ENCODE results near the gene SPOCK1. TPM values are rescaled to one million over a fixed set of nuclear protein-coding genes. Genes with fewer than 3 reads are reported as not detected.

SPOCK1 gene
- polyA plus RNA-seq, 2 of the 4 experiments (the other 2 are of a cell fraction), result 28.9 to 40.8 TPM

DNA sequence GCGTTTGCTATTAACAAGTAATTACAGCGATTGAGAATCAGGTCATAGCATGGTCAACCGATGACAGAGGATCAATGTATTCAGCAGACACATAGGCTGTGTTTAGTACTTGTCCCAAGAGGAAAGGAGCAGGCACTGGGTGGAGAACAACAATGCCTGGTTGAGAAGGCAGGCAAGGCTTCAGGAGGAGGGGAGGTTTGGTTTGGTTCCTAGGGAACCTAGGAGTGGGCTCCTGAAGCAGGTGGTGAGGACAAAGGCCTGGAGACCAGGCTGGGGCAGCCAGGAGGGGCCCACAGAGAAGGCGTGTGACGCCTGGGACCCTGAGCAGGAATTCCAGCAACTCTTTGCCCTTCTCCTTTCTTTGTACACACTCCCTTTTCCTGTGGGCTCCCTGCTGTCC lies 195.6 kb downstream of the SPOCK1 start:
- ChIA-PET POLR2A (no interaction called here), CTCF (interaction anchor here (1.0 kb wide), 1 partner anchor 17 kb away, joined by 3 read pairs; no protein-coding TSS in a partner anchor)
- H3K4me1 ChIP-seq, result peaks cover 17% of the 10 kb centered on the region; the same call in 2 of the 3 replicates
- FAIRE-seq (no peak), DNase-seq (ENCODE audit: low read depth in 1 of 2, low spot score in 1 of 2) (no peak), ATAC-seq (no peak)
- no peak overlapping the region for H3K27ac ChIP-seq
- no peak overlapping the region for H3K4me2 ChIP-seq
- TF ChIP-seq ZC3H11A (IDR thresholded peaks at IDR 0.05) (no peak), BHLHE40 (IDR thresholded peaks at IDR 0.05; ENCODE audit: low read depth, low read length) (no peak), ZSCAN20 (CRISPR knock-in tag; IDR thresholded peaks at IDR 0.05) (no peak), NPAS2 (CRISPR knock-in tag; IDR thresholded peaks at IDR 0.05; ENCODE audit: borderline replicate concordance) (no peak)
- WGBS (ENCODE audit: missing lambda C conversion rate), result 93% methylated on average over 5 of the region's 5 CpGs
- no peak overlapping the region for H3K4me3 ChIP-seq
- H3K9me3 ChIP-seq, result no peaks in the 10 kb centered on the region

DNA sequence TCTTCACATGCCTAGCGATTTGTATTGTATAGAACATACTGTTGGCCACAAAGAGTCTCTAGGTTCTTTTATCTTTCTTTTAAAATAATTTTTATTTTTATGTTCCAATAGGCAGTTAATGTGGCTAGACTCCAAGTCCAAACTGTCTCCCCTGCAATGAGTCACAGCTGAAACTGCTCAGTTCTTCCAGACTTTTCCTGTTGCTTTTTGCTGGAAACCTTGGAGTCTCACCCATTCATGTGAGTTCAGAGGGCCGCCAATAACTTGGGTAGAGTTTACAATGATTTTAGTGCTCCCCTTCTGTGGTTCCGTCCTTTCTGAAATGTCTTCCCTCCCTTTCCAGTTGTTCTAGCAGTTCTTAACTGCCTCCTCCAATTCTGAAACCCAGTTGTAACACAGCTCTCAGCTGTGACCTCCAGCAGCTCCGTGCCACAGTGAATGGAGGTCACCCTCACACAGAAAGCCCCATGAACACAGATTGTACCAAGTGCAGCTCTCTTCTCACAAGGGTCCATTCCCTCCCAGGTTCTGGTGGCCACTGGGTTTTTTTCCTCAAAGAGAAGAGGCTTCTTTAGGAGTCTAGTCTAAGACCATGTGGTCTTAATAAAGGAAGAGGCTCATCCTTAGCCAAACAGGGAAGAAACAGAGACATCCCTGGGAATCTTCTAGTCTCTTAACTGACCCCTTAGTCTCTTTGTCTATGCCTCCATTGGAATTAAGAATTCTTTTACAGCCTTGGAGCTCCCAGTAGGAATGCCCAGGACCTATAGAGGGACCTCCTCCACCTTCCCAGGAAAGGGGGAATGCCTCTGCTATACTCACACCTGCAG lies 198.5 kb downstream of the SPOCK1 start:
- ChIA-PET CTCF (interaction anchor here (0.9 to 1.0 kb wide), 2 partner anchors 14 to 20 kb away, joined by 3 to 5 read pairs; no protein-coding TSS in a partner anchor), POLR2A (no interaction called here)
- DNase-seq (ENCODE audit: low read depth in 1 of 2, low spot score in 1 of 2), result no peak
- WGBS (ENCODE audit: missing lambda C conversion rate), result 75% methylated on average over 4 of the region's 4 CpGs
- no peak overlapping the region for H3K4me3 ChIP-seq
- TF ChIP-seq CEBPB (IDR thresholded peaks at IDR 0.05) (no peak), BHLHE40 (IDR thresholded peaks at IDR 0.05; ENCODE audit: low read depth, low read length) (no peak), CBX8 (IDR thresholded peaks at IDR 0.05) (no peak), CBX2 (IDR thresholded peaks at IDR 0.05; ENCODE audit: borderline replicate concordance, low read depth) (no peak)
- TF ChIP-seq, protein P1, sequence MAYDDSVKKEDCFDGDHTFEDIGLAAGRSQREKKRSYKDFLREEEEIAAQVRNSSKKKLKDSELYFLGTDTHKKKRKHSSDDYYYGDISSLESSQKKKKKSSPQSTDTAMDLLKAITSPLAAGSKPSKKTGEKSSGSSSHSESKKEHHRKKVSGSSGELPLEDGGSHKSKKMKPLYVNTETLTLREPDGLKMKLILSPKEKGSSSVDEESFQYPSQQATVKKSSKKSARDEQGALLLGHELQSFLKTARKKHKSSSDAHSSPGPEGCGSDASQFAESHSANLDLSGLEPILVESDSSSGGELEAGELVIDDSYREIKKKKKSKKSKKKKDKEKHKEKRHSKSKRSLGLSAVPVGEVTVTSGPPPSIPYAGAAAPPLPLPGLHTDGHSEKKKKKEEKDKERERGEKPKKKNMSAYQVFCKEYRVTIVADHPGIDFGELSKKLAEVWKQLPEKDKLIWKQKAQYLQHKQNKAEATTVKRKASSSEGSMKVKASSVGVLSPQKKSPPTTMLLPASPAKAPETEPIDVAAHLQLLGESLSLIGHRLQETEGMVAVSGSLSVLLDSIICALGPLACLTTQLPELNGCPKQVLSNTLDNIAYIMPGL (CRISPR knock-in tag; IDR thresholded peaks at IDR 0.05; ENCODE audit: borderline replicate concordance), result no peak
- TF ChIP-seq, protein P2, sequence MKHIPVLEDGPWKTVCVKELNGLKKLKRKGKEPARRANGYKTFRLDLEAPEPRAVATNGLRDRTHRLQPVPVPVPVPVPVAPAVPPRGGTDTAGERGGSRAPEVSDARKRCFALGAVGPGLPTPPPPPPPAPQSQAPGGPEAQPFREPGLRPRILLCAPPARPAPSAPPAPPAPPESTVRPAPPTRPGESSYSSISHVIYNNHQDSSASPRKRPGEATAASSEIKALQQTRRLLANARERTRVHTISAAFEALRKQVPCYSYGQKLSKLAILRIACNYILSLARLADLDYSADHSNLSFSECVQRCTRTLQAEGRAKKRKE (CRISPR knock-in tag; IDR thresholded peaks at IDR 0.05; ENCODE audit: low read depth), result no peak
- H3K27ac ChIP-seq, result no peak overlapping the region
- no peak overlapping the region for H3K4me2 ChIP-seq
- no peaks in the 10 kb centered on the region for H3K9me3 ChIP-seq
- H3K4me1 ChIP-seq, result peaks cover 10% of the 10 kb centered on the region; the same call in 2 of the 3 replicates
- FAIRE-seq, result no peak
- ATAC-seq, result no peak

DNA sequence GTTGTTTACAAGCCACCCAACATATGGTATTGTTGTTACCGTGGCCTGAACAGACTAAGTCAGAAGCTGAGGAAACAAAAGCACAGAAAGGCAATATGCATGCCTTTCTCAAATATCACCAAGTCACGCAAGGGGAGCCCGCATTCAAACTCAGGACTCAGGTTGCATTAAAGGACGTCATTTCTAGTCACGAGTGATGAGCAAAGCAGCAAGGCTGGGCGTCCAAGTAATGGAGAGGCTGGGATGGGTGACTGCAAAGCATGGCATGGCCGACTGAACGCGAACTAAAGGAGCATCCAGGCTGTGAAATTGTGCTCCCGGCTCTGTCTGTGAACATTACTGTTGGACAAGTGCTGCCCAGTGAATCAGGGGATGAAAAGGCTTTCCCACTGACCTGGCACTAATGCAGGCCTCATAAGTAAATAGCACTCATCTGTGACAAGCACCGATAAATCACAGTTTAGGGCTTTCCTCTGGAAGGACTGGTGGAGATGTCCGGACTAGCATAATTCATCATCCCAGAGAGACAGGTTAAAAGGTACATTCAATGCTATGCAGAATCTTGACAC lies 202.8 kb downstream of the SPOCK1 start:
- no peak for DNase-seq (ENCODE audit: low read depth in 1 of 2, low spot score in 1 of 2)
- H3K9me3 ChIP-seq, result no peaks in the 10 kb centered on the region
- POLR2A ChIA-PET, result no interaction called here
- TF ChIP-seq HOXB13 (CRISPR knock-in tag; IDR thresholded peaks at IDR 0.05; ENCODE audit: low read depth) (no peak), RFX5 (IDR thresholded peaks at IDR 0.05) (no peak), POLR2AphosphoS2 (conservative IDR thresholded peaks at IDR 0.05; ENCODE audit: low read length) (no peak), HDAC2 (IDR thresholded peaks at IDR 0.05) (no peak), EHMT2 (IDR thresholded peaks at IDR 0.05; ENCODE audit: low read depth) (no peak), CEBPB (IDR thresholded peaks at IDR 0.05) (no peak), GATA3 (IDR thresholded peaks at IDR 0.05; ENCODE audit: borderline replicate concordance) (no peak), EP300 (IDR thresholded peaks at IDR 0.05) (no peak), JUN (IDR thresholded peaks at IDR 0.05) (no peak), ZFP36 (IDR thresholded peaks at IDR 0.05; ENCODE audit: borderline replicate concordance, partially characterized antibody) (no peak), FOXS1 (CRISPR knock-in tag; IDR thresholded peaks at IDR 0.05) (no peak), FOSB (CRISPR knock-in tag; IDR thresholded peaks at IDR 0.05) (no peak), KDM1A (IDR thresholded peaks at IDR 0.05; ENCODE audit: low read depth) (no peak), SREBF2 (IDR thresholded peaks at IDR 0.05) (no peak), RCOR1 (IDR thresholded peaks at IDR 0.05; ENCODE audit: low read depth, low read length) (no peak)
- TF ChIP-seq, protein P1 (CRISPR knock-in tag; IDR thresholded peaks at IDR 0.05; ENCODE audit: borderline replicate concordance), result no peak
- TF ChIP-seq, protein P3, sequence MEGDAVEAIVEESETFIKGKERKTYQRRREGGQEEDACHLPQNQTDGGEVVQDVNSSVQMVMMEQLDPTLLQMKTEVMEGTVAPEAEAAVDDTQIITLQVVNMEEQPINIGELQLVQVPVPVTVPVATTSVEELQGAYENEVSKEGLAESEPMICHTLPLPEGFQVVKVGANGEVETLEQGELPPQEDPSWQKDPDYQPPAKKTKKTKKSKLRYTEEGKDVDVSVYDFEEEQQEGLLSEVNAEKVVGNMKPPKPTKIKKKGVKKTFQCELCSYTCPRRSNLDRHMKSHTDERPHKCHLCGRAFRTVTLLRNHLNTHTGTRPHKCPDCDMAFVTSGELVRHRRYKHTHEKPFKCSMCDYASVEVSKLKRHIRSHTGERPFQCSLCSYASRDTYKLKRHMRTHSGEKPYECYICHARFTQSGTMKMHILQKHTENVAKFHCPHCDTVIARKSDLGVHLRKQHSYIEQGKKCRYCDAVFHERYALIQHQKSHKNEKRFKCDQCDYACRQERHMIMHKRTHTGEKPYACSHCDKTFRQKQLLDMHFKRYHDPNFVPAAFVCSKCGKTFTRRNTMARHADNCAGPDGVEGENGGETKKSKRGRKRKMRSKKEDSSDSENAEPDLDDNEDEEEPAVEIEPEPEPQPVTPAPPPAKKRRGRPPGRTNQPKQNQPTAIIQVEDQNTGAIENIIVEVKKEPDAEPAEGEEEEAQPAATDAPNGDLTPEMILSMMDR (IDR thresholded peaks at IDR 0.05), result no peak
- TF ChIP-seq, protein P4, sequence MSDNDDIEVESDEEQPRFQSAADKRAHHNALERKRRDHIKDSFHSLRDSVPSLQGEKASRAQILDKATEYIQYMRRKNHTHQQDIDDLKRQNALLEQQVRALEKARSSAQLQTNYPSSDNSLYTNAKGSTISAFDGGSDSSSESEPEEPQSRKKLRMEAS (IDR thresholded peaks at IDR 0.05), result no peak
- no peak for FAIRE-seq
- H3K4me3 ChIP-seq, result no peak overlapping the region
- H3K27ac ChIP-seq, result no peak overlapping the region
- H3K4me1 ChIP-seq, result peaks cover 4% of the 10 kb centered on the region; the same call in 1 of the 3 replicates
- H3K4me2 ChIP-seq, result no peak overlapping the region
- WGBS (ENCODE audit: missing lambda C conversion rate), result 83% methylated on average over 12 of the region's 12 CpGs
- CTCF ChIA-PET, result interaction anchor here (1.7 kb wide), 1 partner anchor 24 kb away, joined by 4 read pairs; no protein-coding TSS in a partner anchor
- ATAC-seq, result no peak
